B cell (primary cell): ENCODE measurements around the gene AATK.

Experiments
- EZH2 ChIP-seq: IDR thresholded peaks from 2 replicates; pipeline ENCODE4 v1.6.1; 2012; ENCODE audit warnings: borderline replicate concordance, low read depth, mild to moderate bottlenecking, moderate library complexity, low read length; ENCODE audit not compliant: insufficient read depth, poor library complexity, severe bottlenecking
- TF ChIP-seq, protein P1 (sequence below): fragments of 200-600 bp; IDR thresholded peaks from one replicate; pipeline ENCODE4 v1.8.0; 2022; ENCODE audit warnings: antibody characterized with exemption, mild to moderate bottlenecking

GRCh38 chr17:81154961-81155360, 11.1 kb downstream of the AATK start:
- TF ChIP-seq, protein P1, sequence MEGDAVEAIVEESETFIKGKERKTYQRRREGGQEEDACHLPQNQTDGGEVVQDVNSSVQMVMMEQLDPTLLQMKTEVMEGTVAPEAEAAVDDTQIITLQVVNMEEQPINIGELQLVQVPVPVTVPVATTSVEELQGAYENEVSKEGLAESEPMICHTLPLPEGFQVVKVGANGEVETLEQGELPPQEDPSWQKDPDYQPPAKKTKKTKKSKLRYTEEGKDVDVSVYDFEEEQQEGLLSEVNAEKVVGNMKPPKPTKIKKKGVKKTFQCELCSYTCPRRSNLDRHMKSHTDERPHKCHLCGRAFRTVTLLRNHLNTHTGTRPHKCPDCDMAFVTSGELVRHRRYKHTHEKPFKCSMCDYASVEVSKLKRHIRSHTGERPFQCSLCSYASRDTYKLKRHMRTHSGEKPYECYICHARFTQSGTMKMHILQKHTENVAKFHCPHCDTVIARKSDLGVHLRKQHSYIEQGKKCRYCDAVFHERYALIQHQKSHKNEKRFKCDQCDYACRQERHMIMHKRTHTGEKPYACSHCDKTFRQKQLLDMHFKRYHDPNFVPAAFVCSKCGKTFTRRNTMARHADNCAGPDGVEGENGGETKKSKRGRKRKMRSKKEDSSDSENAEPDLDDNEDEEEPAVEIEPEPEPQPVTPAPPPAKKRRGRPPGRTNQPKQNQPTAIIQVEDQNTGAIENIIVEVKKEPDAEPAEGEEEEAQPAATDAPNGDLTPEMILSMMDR = no peak
- no peak for TF ChIP-seq EZH2
